GM12864 (cell line): ENCODE results near the gene LTBP2.

Source experiments
- DNase-seq: peaks from one replicate; pipeline ENCODE4 v3.0.0-alpha.2; 2011; ENCODE audit warnings: low read depth
- H3K4me3 ChIP-seq: 2 replicates; pipeline ENCODE4 v1.5.1; 2011; ENCODE audit warnings: mild to moderate bottlenecking, low read depth, low read length, control low read depth
- TF ChIP-seq, protein P1 (sequence below): IDR thresholded peaks from 2 replicates; pipeline ENCODE4 v1.5.1; 2011; ENCODE audit warnings: low read depth, mild to moderate bottlenecking, moderate library complexity, low read length, control low read depth, inconsistent platforms; ENCODE audit errors: missing control alignments

The LTBP2 gene

DNA sequence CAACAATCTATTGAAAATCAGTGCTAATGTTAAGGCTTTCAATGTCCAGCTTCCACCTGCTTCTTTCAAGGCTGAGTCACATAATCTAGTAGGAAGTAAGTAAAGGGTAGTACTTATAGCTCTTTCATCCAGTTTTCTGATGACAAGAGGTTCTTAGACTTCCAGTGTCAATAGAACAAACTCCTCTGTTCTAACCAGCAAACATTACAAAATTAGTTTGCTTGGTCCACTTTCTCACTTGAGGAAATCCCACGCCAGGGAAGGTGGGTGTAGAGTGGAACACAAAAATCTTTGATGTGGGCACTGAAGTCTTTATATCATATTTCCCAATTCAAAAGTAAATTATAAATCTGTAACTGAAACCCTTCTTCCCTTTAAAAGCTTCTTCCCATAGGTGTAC, 121.6 kb downstream of the LTBP2 start:
- TF ChIP-seq, protein P1, sequence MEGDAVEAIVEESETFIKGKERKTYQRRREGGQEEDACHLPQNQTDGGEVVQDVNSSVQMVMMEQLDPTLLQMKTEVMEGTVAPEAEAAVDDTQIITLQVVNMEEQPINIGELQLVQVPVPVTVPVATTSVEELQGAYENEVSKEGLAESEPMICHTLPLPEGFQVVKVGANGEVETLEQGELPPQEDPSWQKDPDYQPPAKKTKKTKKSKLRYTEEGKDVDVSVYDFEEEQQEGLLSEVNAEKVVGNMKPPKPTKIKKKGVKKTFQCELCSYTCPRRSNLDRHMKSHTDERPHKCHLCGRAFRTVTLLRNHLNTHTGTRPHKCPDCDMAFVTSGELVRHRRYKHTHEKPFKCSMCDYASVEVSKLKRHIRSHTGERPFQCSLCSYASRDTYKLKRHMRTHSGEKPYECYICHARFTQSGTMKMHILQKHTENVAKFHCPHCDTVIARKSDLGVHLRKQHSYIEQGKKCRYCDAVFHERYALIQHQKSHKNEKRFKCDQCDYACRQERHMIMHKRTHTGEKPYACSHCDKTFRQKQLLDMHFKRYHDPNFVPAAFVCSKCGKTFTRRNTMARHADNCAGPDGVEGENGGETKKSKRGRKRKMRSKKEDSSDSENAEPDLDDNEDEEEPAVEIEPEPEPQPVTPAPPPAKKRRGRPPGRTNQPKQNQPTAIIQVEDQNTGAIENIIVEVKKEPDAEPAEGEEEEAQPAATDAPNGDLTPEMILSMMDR, result no peak
- no peak for DNase-seq
- no peak overlapping the region for H3K4me3 ChIP-seq

DNA sequence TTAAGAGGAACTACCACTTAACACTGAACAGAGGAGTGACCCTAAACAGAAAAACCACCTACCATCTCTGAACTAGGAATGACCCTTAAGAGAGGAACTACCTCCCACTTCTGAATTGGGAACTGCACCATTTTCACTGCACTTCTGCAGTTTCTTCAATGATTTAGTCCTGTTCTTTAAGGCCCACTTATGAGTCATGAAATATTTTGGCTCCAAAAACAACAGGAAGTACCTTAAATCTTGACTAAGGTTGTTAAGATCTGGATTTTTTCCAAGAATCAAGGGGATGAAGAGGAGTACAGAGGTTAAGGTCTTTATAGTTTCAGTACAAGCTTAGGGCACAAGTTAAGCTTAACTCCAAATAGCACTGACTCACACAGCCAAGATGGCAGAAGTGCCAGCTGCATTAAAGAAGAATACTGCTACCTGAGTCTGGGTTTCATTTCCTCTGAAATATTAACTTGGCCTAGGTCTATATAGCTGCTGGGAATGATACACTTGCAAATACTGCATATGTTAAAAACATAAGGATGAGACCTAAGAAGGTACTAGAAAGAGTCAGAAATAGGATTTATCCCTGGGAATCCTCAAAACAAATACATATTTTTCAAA, 123.1 kb downstream of the LTBP2 start:
- no peak overlapping the region for H3K4me3 ChIP-seq
- no peak for DNase-seq
- TF ChIP-seq, protein P1, result no peak

DNA sequence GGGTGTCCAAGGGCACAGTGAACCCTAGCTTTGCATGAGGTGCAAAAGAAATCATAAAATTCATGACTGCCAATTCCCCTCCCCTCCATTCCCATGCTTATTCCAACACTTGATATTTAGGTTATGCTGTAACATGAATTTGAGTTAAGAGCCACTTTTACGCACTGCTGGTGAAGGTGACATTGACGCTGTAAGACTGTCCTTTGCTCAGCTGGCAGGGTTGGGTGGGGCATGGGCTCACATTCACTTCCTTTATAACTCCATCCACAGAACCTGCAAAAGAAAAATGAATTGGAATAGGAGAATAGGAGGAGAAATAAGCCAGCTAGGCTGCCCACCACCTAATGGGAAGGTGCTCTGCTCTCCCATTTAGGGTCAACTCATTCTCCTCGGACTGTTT, 125.9 kb downstream of the LTBP2 start:
- DNase-seq, result no peak
- H3K4me3 ChIP-seq, result no peak overlapping the region
- TF ChIP-seq, protein P1, result no peak

DNA sequence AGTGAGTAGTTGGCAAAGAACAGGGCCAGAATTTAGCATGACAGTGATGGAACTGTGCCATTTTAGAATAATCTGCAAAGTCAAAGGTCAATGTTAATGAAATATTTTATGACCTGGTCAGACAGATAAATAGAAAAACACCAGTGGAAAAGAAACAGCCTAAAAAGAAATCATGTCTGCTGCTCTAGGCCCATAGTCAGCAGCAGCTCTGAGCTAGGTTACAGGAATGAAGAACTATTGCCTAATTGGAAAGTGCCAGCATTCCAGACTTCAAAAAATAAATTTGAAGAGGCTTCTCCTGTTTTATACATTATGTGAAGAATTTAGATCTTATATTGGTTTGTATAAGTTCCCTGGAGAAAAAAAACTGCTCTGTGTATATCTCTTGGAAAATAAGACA, 128.7 kb downstream of the LTBP2 start:
- TF ChIP-seq, protein P1, result no peak
- no peak overlapping the region for H3K4me3 ChIP-seq
- DNase-seq, result no peak

DNA sequence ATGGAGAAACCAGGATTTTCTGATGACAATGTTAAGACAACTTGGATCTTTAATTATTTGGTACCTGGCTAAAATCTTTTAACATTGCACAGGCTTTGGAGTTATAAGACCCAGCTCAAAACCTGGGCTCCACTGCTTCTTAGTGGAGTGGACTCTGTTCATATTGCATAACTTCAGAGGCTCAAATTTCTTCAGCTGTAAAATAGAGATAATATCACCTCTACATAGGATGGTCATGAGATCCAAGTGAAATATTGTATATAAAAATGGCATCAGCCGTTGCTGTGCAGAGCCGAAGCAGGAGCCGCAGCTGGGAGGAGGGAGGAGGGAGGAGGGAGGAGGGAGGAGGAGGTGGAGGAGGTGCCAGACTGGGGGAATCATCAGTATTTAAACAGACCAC, 129.5 kb downstream of the LTBP2 start:
- TF ChIP-seq, protein P1, result no peak
- no peak for DNase-seq
- no peak overlapping the region for H3K4me3 ChIP-seq

DNA sequence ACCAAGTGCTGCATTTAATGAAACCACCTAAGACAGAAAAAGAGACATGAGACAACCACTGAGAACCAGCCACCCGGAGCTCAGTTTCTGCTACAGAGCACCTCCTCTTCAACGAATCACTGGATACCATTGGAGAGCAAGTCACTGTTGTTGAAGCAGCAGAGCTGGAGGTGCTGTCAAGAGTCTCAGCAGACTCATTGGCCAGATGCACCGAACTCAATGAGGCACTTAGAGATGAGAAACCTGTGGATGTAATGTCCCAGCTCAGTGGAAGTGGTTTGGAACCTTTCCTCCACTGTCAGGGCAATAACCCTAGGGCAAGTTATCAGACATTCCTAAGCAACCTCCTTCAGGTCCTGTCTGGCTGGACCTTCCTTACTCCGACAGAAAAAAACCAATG, 132.0 kb downstream of the LTBP2 start:
- TF ChIP-seq, protein P1, result no peak
- H3K4me3 ChIP-seq, result no peak overlapping the region
- no peak for DNase-seq

DNA sequence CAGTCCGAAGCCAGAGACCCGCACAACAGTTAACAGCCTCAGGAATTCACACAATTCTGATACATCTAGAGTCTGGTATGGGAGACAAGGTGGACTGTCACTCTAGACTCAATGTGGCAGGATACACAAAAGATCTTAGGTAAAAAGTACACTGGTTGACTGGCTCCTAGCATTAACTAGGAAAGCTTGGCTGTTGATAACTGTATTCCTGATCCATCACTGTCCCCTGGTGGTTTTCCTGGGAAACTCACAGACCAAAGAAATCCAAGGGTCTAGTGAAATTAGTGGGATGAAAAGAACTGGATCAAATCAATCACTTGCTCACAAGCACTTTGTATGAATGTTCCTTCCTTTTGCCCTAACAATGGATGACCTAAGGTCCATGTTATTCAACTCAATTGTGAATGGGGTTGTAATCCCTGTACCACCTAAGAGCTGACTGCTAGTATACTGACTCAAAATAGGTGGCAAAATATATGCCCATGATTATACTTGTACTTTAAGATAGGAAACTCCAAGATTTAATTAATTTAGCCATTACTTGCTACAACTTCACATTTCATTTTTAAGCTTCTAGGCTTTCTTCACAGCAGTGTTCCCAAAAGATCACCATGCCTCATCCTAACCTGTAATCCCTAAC, 132.9 kb downstream of the LTBP2 start:
- no peak overlapping the region for H3K4me3 ChIP-seq
- no peak for DNase-seq
- TF ChIP-seq, protein P1, result peak; percentile 28
